NT2/D1 (cell line): ENCODE data around the gene SCYL2.

Source experiments
- DNase-seq: peaks from one replicate; pipeline ENCODE4 v3.0.0-alpha.2; 2011; ENCODE audit warnings: low read depth, low spot score
- H3K27me3 ChIP-seq: 2 replicates; pipeline ENCODE4 v1.6.0; 2011; ENCODE audit warnings: mild to moderate bottlenecking; ENCODE audit not compliant: insufficient read length, insufficient read depth
- H3K36me3 ChIP-seq: 2 replicates; pipeline ENCODE4 v1.6.1; 2011; ENCODE audit warnings: mild to moderate bottlenecking, low read length, mixed read lengths; ENCODE audit not compliant: insufficient read depth, insufficient read length
- H3K4me1 ChIP-seq: 2 replicates; pipeline ENCODE4 v1.5.1; 2011; ENCODE audit not compliant: insufficient read depth, insufficient read length
- H3K4me3 ChIP-seq: 2 replicates; pipeline ENCODE4 v1.5.1; 2011; ENCODE audit warnings: low read depth; ENCODE audit not compliant: insufficient read length
- H3K9ac ChIP-seq: 2 replicates; pipeline ENCODE4 v1.6.0; 2011; ENCODE audit warnings: low read depth; ENCODE audit not compliant: insufficient read length
- H3K9me3 ChIP-seq: 2 replicates; pipeline ENCODE4 v1.5.1; 2011; ENCODE audit warnings: mild to moderate bottlenecking, low read length; ENCODE audit not compliant: insufficient read depth
- SUZ12 ChIP-seq: IDR thresholded peaks from 2 replicates; pipeline ENCODE4 v1.6.1; 2011; ENCODE audit not compliant: insufficient read length, insufficient read depth; ENCODE audit errors: extremely low read depth
- YY1 ChIP-seq: IDR thresholded peaks from 2 replicates; pipeline ENCODE4 v1.6.1; 2011; ENCODE audit not compliant: insufficient read length, insufficient read depth
- ZNF274 ChIP-seq: IDR thresholded peaks from 2 replicates; pipeline ENCODE4 v1.6.1; 2011; ENCODE audit warnings: mild to moderate bottlenecking, low read depth, low read length

SCYL2 gene

GRCh38 chr12:100368066-100368465, 101.1 kb downstream of the SCYL2 start:
- H3K4me1 ChIP-seq, result no peaks in the 10 kb centered on the region
- TF ChIP-seq YY1 (no peak), ZNF274 (no peak), SUZ12 (no peak)
- no peak for DNase-seq

GRCh38 chr12:100371146-100371545, 104.2 kb downstream of the SCYL2 start:
- no peak for DNase-seq
- no peaks in the 10 kb centered on the region for H3K36me3 ChIP-seq
- no peak overlapping the region for H3K4me3 ChIP-seq
- TF ChIP-seq SUZ12 (no peak), ZNF274 (no peak), YY1 (no peak)
- no peak overlapping the region for H3K9ac ChIP-seq
- peaks cover 2% of the 10 kb centered on the region for H3K4me1 ChIP-seq
- peaks cover 80% of the 10 kb centered on the region for H3K27me3 ChIP-seq
- peaks cover 8% of the 10 kb centered on the region; the same call in 1 of the 2 replicates for H3K9me3 ChIP-seq

More at GRCh38 chr12:100368066-100368465, 101.1 kb downstream of the SCYL2 start:
- H3K27me3 ChIP-seq, result peaks cover 53% of the 10 kb centered on the region
- peaks cover 8% of the 10 kb centered on the region; the same call in 1 of the 2 replicates for H3K9me3 ChIP-seq
- no peak overlapping the region for H3K4me3 ChIP-seq
- no peak overlapping the region for H3K9ac ChIP-seq
- no peaks in the 10 kb centered on the region for H3K36me3 ChIP-seq

- H3K27me3 ChIP-seq, result peaks cover 89% of the 10 kb centered on the region
- peaks cover 2% of the 10 kb centered on the region for H3K4me1 ChIP-seq
- peak; percentile 71 for DNase-seq
- H3K4me3 ChIP-seq, result no peak overlapping the region
- TF ChIP-seq ZNF274 (no peak), YY1 (no peak), SUZ12 (no peak)
- H3K36me3 ChIP-seq, result no peaks in the 10 kb centered on the region
- H3K9me3 ChIP-seq, result peaks cover 8% of the 10 kb centered on the region; the same call in 1 of the 2 replicates
- H3K9ac ChIP-seq, result no peak overlapping the region
Observed at GRCh38 chr12:100372853-100373640, 106.1 kb downstream of the SCYL2 start.

GRCh38 chr12:100375038-100375735, 108.2 kb downstream of the SCYL2 start:
- Histone ChIP-seq H3K9me3 (no peaks in the 10 kb centered on the region), H3K36me3 (no peaks in the 10 kb centered on the region), H3K4me3 (no peak overlapping the region), H3K9ac (no peak overlapping the region), H3K4me1 (peaks cover 2% of the 10 kb centered on the region), H3K27me3 (peaks cover 81% of the 10 kb centered on the region)
- DNase-seq, result no peak
- TF ChIP-seq SUZ12 (no peak), ZNF274 (no peak), YY1 (no peak)

DNA sequence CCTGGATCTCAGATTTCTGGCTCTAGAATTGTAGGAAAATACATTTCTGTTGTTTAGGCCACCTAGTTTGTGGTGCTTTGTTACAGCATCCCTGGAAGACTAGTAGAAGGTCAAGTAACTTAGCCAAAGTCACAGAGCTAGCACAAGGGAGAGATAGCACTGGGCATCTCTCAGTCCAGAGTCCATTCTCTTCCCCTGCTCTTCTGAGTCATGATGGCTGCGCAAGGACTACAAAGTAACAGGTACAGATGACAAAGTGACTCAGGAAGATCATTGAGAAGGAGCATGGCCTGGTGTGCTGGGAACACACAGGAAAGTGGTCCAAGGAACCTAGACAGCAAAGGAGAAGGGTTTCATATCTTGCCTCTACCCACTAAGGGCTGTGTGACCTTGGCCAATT, 109.2 kb downstream of the SCYL2 start:
- no peaks in the 10 kb centered on the region for H3K36me3 ChIP-seq
- no peak overlapping the region for H3K4me3 ChIP-seq
- H3K9me3 ChIP-seq, result no peaks in the 10 kb centered on the region
- no peak overlapping the region for H3K9ac ChIP-seq
- H3K27me3 ChIP-seq, result peaks cover 78% of the 10 kb centered on the region
- DNase-seq, result no peak
- TF ChIP-seq ZNF274, result no peak
- TF ChIP-seq SUZ12, result no peak
- no peak for TF ChIP-seq YY1
- peaks cover 2% of the 10 kb centered on the region for H3K4me1 ChIP-seq

- no peak overlapping the region for H3K4me3 ChIP-seq
- H3K36me3 ChIP-seq, result no peaks in the 10 kb centered on the region
- no peaks in the 10 kb centered on the region for H3K4me1 ChIP-seq
- TF ChIP-seq SUZ12 (no peak), ZNF274 (no peak), YY1 (no peak)
- H3K9ac ChIP-seq, result no peak overlapping the region
- peaks cover 30% of the 10 kb centered on the region for H3K27me3 ChIP-seq
- H3K9me3 ChIP-seq, result no peaks in the 10 kb centered on the region
- no peak for DNase-seq
Observed at GRCh38 chr12:100381379-100381778, 114.4 kb downstream of the SCYL2 start.

DNA sequence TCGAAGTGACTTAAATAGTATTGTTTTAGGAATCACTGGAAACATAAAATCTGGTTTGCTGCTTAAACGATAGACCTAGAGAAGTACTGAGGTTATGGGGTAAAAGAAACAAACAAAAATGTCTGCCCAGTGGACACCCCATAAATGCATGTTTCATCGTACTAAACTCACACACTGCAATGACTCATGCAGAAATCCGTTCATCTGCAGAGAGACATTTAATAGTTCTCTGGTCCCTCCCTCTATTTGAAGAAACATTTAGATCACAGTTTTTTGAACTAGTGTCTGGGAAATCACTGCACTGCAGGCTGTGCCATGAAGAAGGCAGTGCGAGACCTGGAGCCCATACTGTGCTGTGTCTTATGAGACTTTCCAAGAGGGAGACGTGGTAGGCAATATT, 115.4 kb downstream of the SCYL2 start:
- Histone ChIP-seq H3K9me3 (no peaks in the 10 kb centered on the region), H3K36me3 (no peaks in the 10 kb centered on the region), H3K9ac (no peak overlapping the region), H3K4me3 (no peak overlapping the region), H3K27me3 (peaks cover 21% of the 10 kb centered on the region), H3K4me1 (no peaks in the 10 kb centered on the region)
- TF ChIP-seq SUZ12, result no peak
- no peak for DNase-seq
